ENCODE data around the gene SMTNL1.

Gene SMTNL1

GRCh38 chr11:57502376-57502775 lies 35.0 kb upstream of the SMTNL1 start:
- TF ChIP-seq CTCF (IDR thresholded peaks at IDR 0.05; ENCODE audit: low read depth, low read length): no peak
- no peak overlapping the region for H3K4me3 ChIP-seq (ENCODE audit: low read depth, low read length)

DNA sequence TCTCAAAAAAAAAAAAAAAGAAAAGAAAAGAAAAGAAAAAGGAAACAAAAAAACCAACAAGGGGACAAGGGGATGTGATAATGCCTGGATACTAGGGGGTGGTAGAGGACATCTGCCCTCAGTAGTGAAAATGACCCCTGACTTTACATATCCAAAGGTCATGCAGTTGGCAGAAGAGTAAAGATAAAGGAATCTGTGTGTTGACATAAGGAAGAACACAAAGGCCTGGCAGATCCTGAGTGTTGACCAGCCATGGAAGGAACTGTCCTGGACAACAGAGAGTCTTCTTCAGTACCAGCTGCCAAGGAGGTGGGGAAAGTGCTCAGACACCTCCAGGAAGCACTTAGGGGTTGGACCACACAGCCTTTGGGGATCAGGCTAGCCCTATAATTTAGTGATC lies 34.5 kb upstream of the SMTNL1 start:
- H3K4me3 ChIP-seq (ENCODE audit: low read depth, low read length): no peak overlapping the region
- no peak for TF ChIP-seq CTCF (IDR thresholded peaks at IDR 0.05; ENCODE audit: low read depth, low read length)

DNA sequence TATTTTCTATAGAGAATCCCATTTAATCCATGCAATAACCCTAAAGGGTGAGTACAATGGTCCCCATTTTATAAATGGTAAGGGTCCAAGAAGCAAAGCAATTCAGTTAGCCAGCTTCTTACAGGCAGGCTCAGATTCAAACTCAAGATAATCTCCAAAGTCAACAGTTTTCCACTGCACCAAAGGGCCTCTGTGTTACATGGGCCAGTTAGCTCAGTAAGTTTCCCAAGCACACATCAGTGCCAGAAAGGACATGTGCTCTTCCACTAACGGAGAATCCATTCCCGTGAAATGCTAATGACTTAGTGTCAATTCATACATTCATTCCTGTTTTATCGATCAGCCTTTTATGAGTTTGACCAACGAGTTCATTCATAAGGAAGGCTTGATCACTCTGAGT lies 32.9 kb upstream of the SMTNL1 start:
- no peak overlapping the region for H3K4me3 ChIP-seq (ENCODE audit: low read depth, low read length)
- no peak for TF ChIP-seq CTCF (IDR thresholded peaks at IDR 0.05; ENCODE audit: low read depth, low read length)

DNA sequence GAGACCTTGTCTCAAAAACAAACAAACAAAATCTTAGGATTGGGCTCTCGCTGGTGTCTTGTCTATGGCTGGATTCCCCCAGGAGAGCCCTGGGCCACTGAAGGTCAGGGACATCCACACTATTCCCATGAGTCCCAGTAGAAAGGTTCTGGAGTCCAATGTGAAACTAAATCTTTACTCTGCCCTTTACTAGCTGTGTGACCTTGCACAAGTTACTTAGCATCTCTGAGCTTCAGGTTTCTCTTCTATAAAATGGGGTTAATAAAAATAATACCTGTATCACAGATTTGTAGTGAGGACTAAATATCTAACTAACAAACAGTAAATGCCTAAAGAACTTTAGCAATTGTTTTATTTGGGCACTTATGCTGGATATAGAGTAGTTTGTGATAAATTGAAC lies 30.9 kb upstream of the SMTNL1 start:
- TF ChIP-seq CTCF (IDR thresholded peaks at IDR 0.05; ENCODE audit: low read depth, low read length): no peak
- H3K4me3 ChIP-seq (ENCODE audit: low read depth, low read length): no peak overlapping the region

DNA sequence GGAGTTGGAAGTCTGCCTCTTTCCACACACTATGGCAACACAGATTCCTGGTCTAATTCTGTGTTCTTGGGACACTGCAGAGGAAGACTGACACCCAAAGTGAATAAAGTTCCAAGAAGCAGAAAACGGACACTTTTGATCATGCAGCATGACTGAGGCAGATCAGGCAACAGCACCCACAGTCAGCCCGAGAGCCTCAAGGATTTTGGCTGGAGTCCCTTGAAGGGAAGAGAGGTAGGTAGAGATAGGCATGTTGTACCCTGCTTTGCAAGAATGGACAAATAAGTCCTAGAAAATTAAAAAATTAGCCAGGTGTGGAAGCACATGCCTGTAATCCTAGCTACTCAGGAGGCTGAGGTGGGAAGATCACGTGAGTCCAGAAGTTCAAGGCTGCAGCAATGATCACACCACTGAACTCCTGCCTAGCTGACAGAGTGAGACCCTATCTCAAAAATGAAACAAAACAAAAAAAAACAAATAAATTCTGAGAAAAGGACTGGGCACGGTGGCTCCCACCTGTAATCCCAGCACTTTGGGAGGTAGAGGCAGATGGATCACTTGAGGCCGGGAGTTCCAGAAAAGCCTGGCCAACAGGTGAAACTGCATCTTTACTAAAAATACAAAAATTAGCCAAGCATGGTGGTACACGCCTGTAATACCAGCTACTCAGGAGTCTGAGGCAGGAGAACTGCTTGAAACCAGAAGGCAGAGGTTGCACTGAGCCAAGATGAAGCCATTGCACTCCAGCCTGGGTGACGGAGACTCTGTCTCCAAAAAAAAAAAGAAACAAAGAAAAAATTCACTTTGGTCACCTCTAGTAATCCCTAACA lies 28.8 kb upstream of the SMTNL1 start:
- no peak for TF ChIP-seq CTCF (IDR thresholded peaks at IDR 0.05; ENCODE audit: low read depth, low read length)
- no peak overlapping the region for H3K4me3 ChIP-seq (ENCODE audit: low read depth, low read length)

DNA sequence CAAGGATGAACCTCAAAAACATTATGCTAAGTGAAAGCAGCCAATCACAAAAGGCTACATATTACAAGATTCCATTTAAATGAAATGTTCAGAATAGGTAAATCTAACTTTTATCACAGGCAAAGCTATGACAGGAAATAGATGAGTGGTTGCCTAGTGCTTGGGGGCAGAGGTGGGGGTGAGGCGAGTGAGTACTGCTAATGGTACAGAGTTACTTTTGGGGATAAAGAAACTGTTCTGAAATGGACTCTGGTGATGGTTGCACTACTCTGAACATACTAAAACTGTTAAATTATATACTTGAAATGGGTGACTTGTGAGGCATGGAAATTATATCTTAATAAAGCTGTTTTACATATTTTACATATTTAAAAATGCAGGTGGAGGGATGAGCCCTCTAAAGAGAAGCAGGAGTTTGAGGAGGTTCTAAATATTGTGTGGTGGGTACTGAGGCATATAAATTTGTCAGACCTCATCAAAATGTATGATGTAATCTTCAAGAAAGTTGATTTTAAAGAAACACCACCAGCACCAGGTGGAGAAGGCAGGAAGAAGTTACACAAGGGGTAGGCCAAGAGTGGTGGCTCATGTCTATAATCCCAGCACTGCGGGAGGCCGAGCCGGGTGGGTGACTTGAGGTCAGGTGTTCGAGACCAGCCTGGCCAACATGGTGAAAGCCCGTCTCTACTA lies 25.5 kb upstream of the SMTNL1 start:
- no peak overlapping the region for H3K4me3 ChIP-seq (ENCODE audit: low read depth, low read length)
- no peak for TF ChIP-seq CTCF (IDR thresholded peaks at IDR 0.05; ENCODE audit: low read depth, low read length)

Data from WI38 (cell line).